ENCODE measurements around the gene KIF21B.
"Not testable (repeated sequence)": the region's sequence is repeated elsewhere in the genome, so short reads cannot be mapped to it uniquely, and the experiment has no call there.

KIF21B gene

DNA sequence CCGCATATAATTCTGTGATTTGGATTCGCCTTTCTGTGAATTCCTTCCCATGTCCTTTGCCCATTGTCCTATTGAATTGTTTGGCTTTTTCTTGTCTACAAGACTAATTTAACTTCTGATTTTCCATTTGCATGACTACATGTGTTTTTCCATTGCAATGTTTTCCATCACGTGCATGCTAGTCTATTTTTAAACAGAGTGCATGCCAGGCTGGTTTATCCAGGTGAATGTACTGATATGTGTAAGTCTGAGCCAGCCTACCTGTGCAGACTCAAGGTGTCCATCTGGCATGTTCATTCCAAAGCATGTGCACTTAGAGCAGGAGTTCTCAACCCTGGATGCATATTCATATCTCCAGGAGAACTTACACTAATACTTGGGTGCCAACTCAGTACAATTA lies 69.1 kb downstream of the KIF21B start:
- Histone ChIP-seq H3K4me3 (ENCODE audit: low read depth in 1 of 2, low read length in 2 of 2) (no peak overlapping the region), H3K27ac (ENCODE audit: low read depth, low read length) (no peak overlapping the region), H3K36me3 (ENCODE audit: control insufficient read depth in 1 of 2, insufficient read depth in 2 of 2, low read length in 2 of 2) (no peaks in the 10 kb centered on the region), H3K4me1 (ENCODE audit: control insufficient read depth in 1 of 2, insufficient read depth in 2 of 2, low read length in 2 of 2) (no peaks in the 10 kb centered on the region), H3K27me3 (ENCODE audit: control insufficient read depth in 1 of 2, insufficient read depth in 2 of 2, low read length in 2 of 2) (no peaks in the 10 kb centered on the region), H3K9me3 (ENCODE audit: control insufficient read depth in 1 of 2, low read length in 2 of 2) (no peaks in the 10 kb centered on the region), H3K9ac (ENCODE audit: low read depth in 1 of 2, low read length in 2 of 2) (no peak overlapping the region)

- Histone ChIP-seq H3K4me3 (ENCODE audit: low read depth in 1 of 2, low read length in 2 of 2) (no peak overlapping the region), H3K9me3 (ENCODE audit: control insufficient read depth in 1 of 2, low read length in 2 of 2) (peaks cover 0 to 6% of the 10 kb centered on the region in 2 donors), H3K27ac (ENCODE audit: low read depth, low read length) (no peak overlapping the region), H3K9ac (ENCODE audit: low read depth in 1 of 2, low read length in 2 of 2) (no peak overlapping the region), H3K36me3 (ENCODE audit: control insufficient read depth in 1 of 2, insufficient read depth in 2 of 2, low read length in 2 of 2) (peaks cover 0 to 4% of the 10 kb centered on the region in 2 donors), H3K27me3 (ENCODE audit: control insufficient read depth in 1 of 2, insufficient read depth in 2 of 2, low read length in 2 of 2) (no peaks in the 10 kb centered on the region), H3K4me1 (ENCODE audit: control insufficient read depth in 1 of 2, insufficient read depth in 2 of 2, low read length in 2 of 2) (no peaks in the 10 kb centered on the region)
Observed at GRCh38 chr1:200951016-200951415, 72.5 kb downstream of the KIF21B start.

DNA sequence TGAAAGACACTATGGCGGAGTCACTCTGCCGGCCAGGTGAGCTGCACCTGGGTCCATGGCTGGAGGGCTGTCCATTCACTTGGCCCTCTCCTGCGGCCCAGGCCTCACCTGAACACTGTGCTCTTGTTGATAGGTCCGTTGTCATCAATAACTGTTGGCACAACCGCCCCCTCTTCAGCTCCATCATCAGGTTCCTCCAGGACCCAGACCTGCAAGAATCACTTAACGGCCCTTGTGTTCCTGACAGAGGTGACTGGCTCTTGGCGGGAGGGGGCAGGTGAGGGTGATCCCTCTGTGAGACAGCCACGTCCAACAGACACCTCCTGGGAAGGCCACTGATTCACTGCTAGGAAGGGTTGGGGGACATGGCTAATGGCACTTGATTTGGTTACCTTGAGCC lies 73.9 kb downstream of the KIF21B start:
- H3K27me3 ChIP-seq (ENCODE audit: control insufficient read depth in 1 of 2, insufficient read depth in 2 of 2, low read length in 2 of 2) = no peaks in the 10 kb centered on the region

DNA sequence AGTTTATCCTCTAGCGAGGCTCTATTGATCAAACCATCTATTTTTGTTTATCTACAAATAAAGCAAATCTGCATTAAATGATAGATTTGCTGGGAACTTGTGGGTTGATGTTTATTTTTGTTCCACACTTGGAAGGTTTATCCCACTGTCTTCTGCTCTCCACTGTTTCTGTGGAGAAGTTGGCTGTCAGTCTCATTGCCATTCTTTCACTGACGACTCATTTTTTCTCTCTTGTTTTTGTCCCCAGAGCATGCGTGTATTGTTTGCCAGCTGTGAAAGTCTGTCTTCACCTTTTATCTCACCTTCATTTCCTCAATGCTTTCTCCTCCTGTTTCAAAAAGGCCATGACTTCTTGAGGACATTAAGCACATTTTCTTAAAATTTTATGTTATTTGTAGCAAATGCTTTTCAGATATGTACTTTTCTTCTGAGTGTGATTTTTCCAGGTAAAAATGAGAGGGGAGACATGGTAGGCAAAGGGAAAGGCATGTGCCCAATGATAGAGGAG lies 76.4 kb downstream of the KIF21B start:
- Histone ChIP-seq H3K36me3 (ENCODE audit: control insufficient read depth in 1 of 2, insufficient read depth in 2 of 2, low read length in 2 of 2) (peaks cover 0 to 4% of the 10 kb centered on the region in 2 donors), H3K9ac (ENCODE audit: low read depth in 1 of 2, low read length in 2 of 2) (no peak overlapping the region), H3K4me3 (ENCODE audit: low read depth in 1 of 2, low read length in 2 of 2) (no peak overlapping the region), H3K27ac (ENCODE audit: low read depth, low read length) (no peak overlapping the region), H3K9me3 (ENCODE audit: control insufficient read depth in 1 of 2, low read length in 2 of 2) (peaks cover 0 to 6% of the 10 kb centered on the region in 2 donors), H3K27me3 (ENCODE audit: control insufficient read depth in 1 of 2, insufficient read depth in 2 of 2, low read length in 2 of 2) (no peaks in the 10 kb centered on the region), H3K4me1 (ENCODE audit: control insufficient read depth in 1 of 2, insufficient read depth in 2 of 2, low read length in 2 of 2) (no peaks in the 10 kb centered on the region)

More for the DNA sequence above, 73.9 kb downstream of the KIF21B start:
- Histone ChIP-seq H3K9ac (ENCODE audit: low read depth in 1 of 2, low read length in 2 of 2) (no peak overlapping the region), H3K36me3 (ENCODE audit: control insufficient read depth in 1 of 2, insufficient read depth in 2 of 2, low read length in 2 of 2) (peaks cover 0 to 4% of the 10 kb centered on the region in 2 donors), H3K4me3 (ENCODE audit: low read depth in 1 of 2, low read length in 2 of 2) (no peak overlapping the region), H3K4me1 (ENCODE audit: control insufficient read depth in 1 of 2, insufficient read depth in 2 of 2, low read length in 2 of 2) (no peaks in the 10 kb centered on the region), H3K27ac (ENCODE audit: low read depth, low read length) (no peak overlapping the region), H3K9me3 (ENCODE audit: control insufficient read depth in 1 of 2, low read length in 2 of 2) (peaks cover 0 to 6% of the 10 kb centered on the region in 2 donors)

- Histone ChIP-seq H3K27ac (ENCODE audit: low read depth, low read length) (no peak overlapping the region), H3K4me3 (ENCODE audit: low read depth in 1 of 2, low read length in 2 of 2) (no peak overlapping the region), H3K9me3 (ENCODE audit: control insufficient read depth in 1 of 2, low read length in 2 of 2) (peaks cover 5 to 6% of the 10 kb centered on the region in 2 donors), H3K9ac (ENCODE audit: low read depth in 1 of 2, low read length in 2 of 2) (no peak overlapping the region), H3K27me3 (ENCODE audit: control insufficient read depth in 1 of 2, insufficient read depth in 2 of 2, low read length in 2 of 2) (no peaks in the 10 kb centered on the region), H3K4me1 (ENCODE audit: control insufficient read depth in 1 of 2, insufficient read depth in 2 of 2, low read length in 2 of 2) (no peaks in the 10 kb centered on the region), H3K36me3 (ENCODE audit: control insufficient read depth in 1 of 2, insufficient read depth in 2 of 2, low read length in 2 of 2) (peaks cover 0 to 4% of the 10 kb centered on the region in 2 donors)
Observed at GRCh38 chr1:200945111-200945510, 78.4 kb downstream of the KIF21B start.

DNA sequence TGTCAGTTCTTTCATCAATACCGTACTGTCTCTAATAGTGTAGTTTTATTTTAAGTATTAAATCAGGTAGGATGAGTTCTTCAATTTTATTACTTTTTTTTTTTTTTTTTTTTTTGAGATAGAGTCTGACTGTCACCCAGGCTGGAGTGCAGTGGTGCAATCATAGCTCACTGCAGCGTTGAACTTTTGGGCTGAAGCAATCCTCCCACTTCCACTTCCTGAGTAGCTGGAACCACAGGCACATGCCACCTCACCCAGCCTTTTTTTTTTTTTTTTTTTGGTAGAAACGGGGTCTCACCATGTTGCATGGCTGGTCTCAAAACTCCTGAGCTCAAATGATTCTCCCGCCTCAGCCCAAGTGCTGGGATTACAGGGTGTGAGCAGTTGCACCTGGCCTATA lies 84.6 kb downstream of the KIF21B start:
- Histone ChIP-seq H3K27ac (ENCODE audit: low read depth, low read length) (no peak overlapping the region), H3K4me1 (ENCODE audit: control insufficient read depth in 1 of 2, insufficient read depth in 2 of 2, low read length in 2 of 2) (no peaks in the 10 kb centered on the region), H3K4me3 (ENCODE audit: low read depth in 1 of 2, low read length in 2 of 2) (no peak overlapping the region), H3K27me3 (ENCODE audit: control insufficient read depth in 1 of 2, insufficient read depth in 2 of 2, low read length in 2 of 2) (no peaks in the 10 kb centered on the region), H3K9ac (ENCODE audit: low read depth in 1 of 2, low read length in 2 of 2) (no peak overlapping the region), H3K9me3 (ENCODE audit: control insufficient read depth in 1 of 2, low read length in 2 of 2) (peaks cover 0 to 5% of the 10 kb centered on the region in 2 donors), H3K36me3 (ENCODE audit: control insufficient read depth in 1 of 2, insufficient read depth in 2 of 2, low read length in 2 of 2) (no peaks in the 10 kb centered on the region)

GRCh38 chr1:200935286-200935962 lies 88.1 kb downstream of the KIF21B start:
- H3K27me3 ChIP-seq (ENCODE audit: control insufficient read depth in 1 of 2, insufficient read depth in 2 of 2, low read length in 2 of 2); H3K36me3 ChIP-seq (ENCODE audit: control insufficient read depth in 1 of 2, insufficient read depth in 2 of 2, low read length in 2 of 2); H3K27ac ChIP-seq (ENCODE audit: low read depth, low read length); H3K4me1 ChIP-seq (ENCODE audit: control insufficient read depth in 1 of 2, insufficient read depth in 2 of 2, low read length in 2 of 2); H3K9ac ChIP-seq (ENCODE audit: low read depth in 1 of 2, low read length in 2 of 2); H3K4me3 ChIP-seq (ENCODE audit: low read depth in 1 of 2, low read length in 2 of 2); H3K9me3 ChIP-seq (ENCODE audit: control insufficient read depth in 1 of 2, low read length in 2 of 2): not testable (repeated sequence)

- Histone ChIP-seq H3K36me3 (ENCODE audit: control insufficient read depth in 1 of 2, insufficient read depth in 2 of 2, low read length in 2 of 2) (no peaks in the 10 kb centered on the region), H3K9me3 (ENCODE audit: control insufficient read depth in 1 of 2, low read length in 2 of 2) (no peaks in the 10 kb centered on the region), H3K27me3 (ENCODE audit: control insufficient read depth in 1 of 2, insufficient read depth in 2 of 2, low read length in 2 of 2) (no peaks in the 10 kb centered on the region), H3K27ac (ENCODE audit: low read depth, low read length) (no peak overlapping the region), H3K9ac (ENCODE audit: low read depth in 1 of 2, low read length in 2 of 2) (no peak overlapping the region), H3K4me1 (ENCODE audit: control insufficient read depth in 1 of 2, insufficient read depth in 2 of 2, low read length in 2 of 2) (peaks cover 0 to under 1% of the 10 kb centered on the region in 2 donors), H3K4me3 (ENCODE audit: low read depth in 1 of 2, low read length in 2 of 2) (no peak overlapping the region)
Observed at GRCh38 chr1:200934676-200935245, 88.8 kb downstream of the KIF21B start.

GRCh38 chr1:200931776-200932175 lies 91.7 kb downstream of the KIF21B start:
- H3K36me3 ChIP-seq (ENCODE audit: control insufficient read depth in 1 of 2, insufficient read depth in 2 of 2, low read length in 2 of 2) = no peaks in the 10 kb centered on the region
- H3K4me1 ChIP-seq (ENCODE audit: control insufficient read depth in 1 of 2, insufficient read depth in 2 of 2, low read length in 2 of 2) = peaks cover 0 to 5% of the 10 kb centered on the region in 2 donors
- H3K4me3 ChIP-seq (ENCODE audit: low read depth in 1 of 2, low read length in 2 of 2) = no peak overlapping the region
- H3K27ac ChIP-seq (ENCODE audit: low read depth, low read length) = no peak overlapping the region
- H3K9me3 ChIP-seq (ENCODE audit: control insufficient read depth in 1 of 2, low read length in 2 of 2) = no peaks in the 10 kb centered on the region
- H3K27me3 ChIP-seq (ENCODE audit: control insufficient read depth in 1 of 2, insufficient read depth in 2 of 2, low read length in 2 of 2) = no peaks in the 10 kb centered on the region
- H3K9ac ChIP-seq (ENCODE audit: low read depth in 1 of 2, low read length in 2 of 2) = no peak overlapping the region

GRCh38 chr1:200930285-200930684 lies 93.2 kb downstream of the KIF21B start:
- H3K27ac ChIP-seq (ENCODE audit: low read depth, low read length); H3K4me3 ChIP-seq (ENCODE audit: low read depth in 1 of 2, low read length in 2 of 2); H3K27me3 ChIP-seq (ENCODE audit: control insufficient read depth in 1 of 2, insufficient read depth in 2 of 2, low read length in 2 of 2); H3K36me3 ChIP-seq (ENCODE audit: control insufficient read depth in 1 of 2, insufficient read depth in 2 of 2, low read length in 2 of 2); H3K9ac ChIP-seq (ENCODE audit: low read depth in 1 of 2, low read length in 2 of 2); H3K9me3 ChIP-seq (ENCODE audit: control insufficient read depth in 1 of 2, low read length in 2 of 2); H3K4me1 ChIP-seq (ENCODE audit: control insufficient read depth in 1 of 2, insufficient read depth in 2 of 2, low read length in 2 of 2): not testable (repeated sequence)
